Prostate gland (tissue), 2 donors: Measurements from ENCODE around the gene SIGLEC8.
A peak's percentile ranks its signal among the peaks of the same experiment; 100 is the strongest.

Experiments
- CTCF ChIP-seq, 4 experiments: fragments of 200-600 bp in 2 of 4; fragments of 450-650 bp in 2 of 4; sonication (generic) in 2 of 4; IDR thresholded peaks; 1 replicate in 3 of 4; 2 replicates in 1 of 4; pipeline ENCODE4 v1.5.1; 2016 to 2019; ENCODE audit warnings: antibody characterized with exemption in 4 of 4, mild to moderate bottlenecking in 2 of 4, moderate library complexity in 2 of 4
- POLR2A ChIP-seq: fragments of 450-650 bp; IDR thresholded peaks from one replicate; pipeline ENCODE4 v1.6.1; 2016; ENCODE audit warnings: antibody characterized with exemption, mild to moderate bottlenecking
- POLR2AphosphoS5 ChIP-seq: sonication (generic); formaldehyde crosslinking; IDR thresholded peaks from one replicate; pipeline ENCODE4 v1.6.1; 2017; ENCODE audit warnings: antibody characterized with exemption

- TF ChIP-seq CTCF (IDR thresholded peaks at IDR 0.05) (peak; percentile 88 to 94 (median 90)), POLR2A (no peak), POLR2AphosphoS5 (peak; percentile 57)
Observed at GRCh38 chr19:51422053-51422448, 36.2 kb downstream of the SIGLEC8 start.
